Coronary artery (tissue), 2 donors: ENCODE data around the gene DPYSL5.

Experiments used
- DNase-seq: peaks from one replicate; pipeline ENCODE4 v3.0.0-alpha.2; 2017; ENCODE audit warnings: low spot score
- H3K27ac ChIP-seq, 2 donors: fragments of 200-600 bp; sonication (generic); one replicate each; pipeline ENCODE4 v1.5.1; 2016 to 2019
- H3K4me3 ChIP-seq: fragments of 200-600 bp; sonication (generic); 2 replicates; pipeline ENCODE4 v1.5.1; 2016; ENCODE audit warnings: mild to moderate bottlenecking, moderate library complexity
- TF ChIP-seq, protein P1 (sequence below): fragments of 200-600 bp; sonication (generic); IDR thresholded peaks from one replicate; pipeline ENCODE4 v1.5.1; 2019; ENCODE audit warnings: antibody characterized with exemption

Gene DPYSL5

DNA sequence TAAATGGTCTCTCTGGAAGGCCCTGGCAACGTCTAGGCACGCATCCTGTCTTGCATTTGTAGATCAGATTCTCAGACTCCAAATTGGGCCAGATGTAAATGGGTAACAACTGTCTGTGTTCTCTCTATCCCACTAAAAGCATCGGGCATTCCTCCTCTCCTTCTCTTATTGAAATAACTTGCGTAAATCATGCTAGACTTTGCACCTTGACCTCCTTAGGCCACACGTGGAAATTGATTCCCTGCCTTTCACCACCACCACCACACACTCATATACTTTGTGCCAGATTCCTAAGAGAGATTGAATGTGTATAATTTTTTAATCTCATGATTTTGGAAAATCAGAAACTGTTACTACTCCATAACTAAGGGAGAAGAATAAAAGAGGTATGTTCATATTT lies 143.8 kb downstream of the DPYSL5 start:
- TF ChIP-seq, protein P1, sequence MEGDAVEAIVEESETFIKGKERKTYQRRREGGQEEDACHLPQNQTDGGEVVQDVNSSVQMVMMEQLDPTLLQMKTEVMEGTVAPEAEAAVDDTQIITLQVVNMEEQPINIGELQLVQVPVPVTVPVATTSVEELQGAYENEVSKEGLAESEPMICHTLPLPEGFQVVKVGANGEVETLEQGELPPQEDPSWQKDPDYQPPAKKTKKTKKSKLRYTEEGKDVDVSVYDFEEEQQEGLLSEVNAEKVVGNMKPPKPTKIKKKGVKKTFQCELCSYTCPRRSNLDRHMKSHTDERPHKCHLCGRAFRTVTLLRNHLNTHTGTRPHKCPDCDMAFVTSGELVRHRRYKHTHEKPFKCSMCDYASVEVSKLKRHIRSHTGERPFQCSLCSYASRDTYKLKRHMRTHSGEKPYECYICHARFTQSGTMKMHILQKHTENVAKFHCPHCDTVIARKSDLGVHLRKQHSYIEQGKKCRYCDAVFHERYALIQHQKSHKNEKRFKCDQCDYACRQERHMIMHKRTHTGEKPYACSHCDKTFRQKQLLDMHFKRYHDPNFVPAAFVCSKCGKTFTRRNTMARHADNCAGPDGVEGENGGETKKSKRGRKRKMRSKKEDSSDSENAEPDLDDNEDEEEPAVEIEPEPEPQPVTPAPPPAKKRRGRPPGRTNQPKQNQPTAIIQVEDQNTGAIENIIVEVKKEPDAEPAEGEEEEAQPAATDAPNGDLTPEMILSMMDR, result no peak
- H3K27ac ChIP-seq, result no peak overlapping the region
- DNase-seq, result no peak
- no peak overlapping the region for H3K4me3 ChIP-seq

DNA sequence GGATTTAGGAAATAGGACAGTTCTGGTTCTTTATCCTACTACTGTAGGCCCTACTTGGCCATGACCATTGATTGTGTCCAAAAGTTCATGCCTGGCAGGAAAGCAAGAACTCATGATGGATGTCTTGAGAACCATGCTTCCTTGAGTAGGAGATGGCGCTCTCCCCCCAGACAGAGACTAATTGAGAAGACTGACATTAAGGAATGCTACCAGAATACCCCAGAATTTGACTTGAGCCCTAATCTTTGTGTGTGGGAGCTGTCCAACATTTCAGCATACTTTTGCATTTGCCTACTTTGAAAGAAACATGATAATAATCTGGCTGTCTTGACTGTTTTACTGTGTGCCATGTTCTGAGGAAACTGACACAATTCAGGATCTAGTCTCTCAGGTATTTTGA lies 145.8 kb downstream of the DPYSL5 start:
- TF ChIP-seq, protein P1, result no peak
- no peak overlapping the region for H3K4me3 ChIP-seq

DNA sequence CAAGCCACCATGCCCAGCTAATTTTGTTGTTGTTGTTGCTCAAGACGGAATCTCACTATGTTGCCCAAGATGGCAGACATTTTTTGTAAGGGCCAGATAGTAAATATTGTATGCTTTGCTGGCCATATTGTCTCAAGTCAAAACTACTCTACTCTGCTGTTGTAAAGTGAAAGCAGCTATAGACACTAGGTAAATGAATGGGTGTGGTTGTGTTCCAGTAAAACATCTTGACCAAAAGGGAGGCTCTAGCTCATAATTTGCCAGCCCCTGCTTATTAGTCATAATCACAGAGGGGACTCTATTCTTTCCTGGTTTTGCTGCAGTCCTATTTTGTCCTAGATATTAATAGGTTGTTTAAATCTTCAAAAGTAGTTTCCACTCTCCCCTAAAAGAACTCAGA lies 147.1 kb downstream of the DPYSL5 start:
- Histone ChIP-seq H3K4me3 (no peak overlapping the region), H3K27ac (no peak overlapping the region)
- TF ChIP-seq, protein P1, result no peak
- DNase-seq, result no peak

More for the DNA sequence above, 145.8 kb downstream of the DPYSL5 start:
- no peak for DNase-seq
- no peak overlapping the region for H3K27ac ChIP-seq

- Histone ChIP-seq H3K27ac (no peak overlapping the region), H3K4me3 (no peak overlapping the region)
- TF ChIP-seq, protein P1, result no peak
- DNase-seq, result no peak
These were observed 149.5 kb downstream of the DPYSL5 start for GRCh38 chr2:26997394-26997793.

DNA sequence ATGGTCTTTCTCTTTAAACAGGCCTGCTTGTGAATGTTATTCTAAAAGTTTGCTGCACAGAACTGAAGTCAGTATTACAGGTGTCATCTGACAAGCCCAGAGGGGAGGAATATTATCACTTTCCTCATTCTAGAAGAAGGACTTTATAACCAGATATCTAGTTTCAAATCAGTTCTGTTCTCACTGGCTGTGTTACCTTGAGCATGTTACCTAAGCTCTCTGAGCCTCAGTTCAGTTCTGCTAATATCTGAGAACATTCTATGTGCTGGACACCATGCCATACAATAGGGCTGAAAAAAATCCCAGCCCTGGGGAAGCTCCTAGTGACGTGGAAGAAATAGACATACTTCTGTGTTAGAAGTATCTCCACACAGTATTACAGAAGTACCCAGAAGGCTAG lies 150.4 kb downstream of the DPYSL5 start:
- no peak overlapping the region for H3K4me3 ChIP-seq
- no peak for DNase-seq
- no peak overlapping the region for H3K27ac ChIP-seq
- TF ChIP-seq, protein P1, result no peak
